Mammary epithelial cell (primary cell): ENCODE measurements around the gene VWA3A.
"Not testable (repeated sequence)": the region's sequence is repeated elsewhere in the genome, so short reads cannot be mapped to it uniquely, and the experiment has no call there.

Source experiments
- CTCF ChIP-seq, 2 donors: IDR thresholded peaks in 1 of 2; conservative IDR thresholded peaks in 1 of 2; 2 replicates each; pipeline ENCODE4 v1.5.1; 2011 to 2012; ENCODE audit warnings: inconsistent platforms in 2 of 2, low read length in 2 of 2, mild to moderate bottlenecking in 2 of 2, control low read depth in 1 of 2, low read depth in 1 of 2; ENCODE audit not compliant: insufficient read depth in 1 of 2; ENCODE audit errors: extremely low read depth in 1 of 2
- EZH2 ChIP-seq: IDR thresholded peaks from 2 replicates; pipeline ENCODE4 v1.6.1; 2012; ENCODE audit warnings: low read length, inconsistent platforms, borderline replicate concordance

- not testable (repeated sequence) for TF ChIP-seq CTCF (conservative IDR thresholded peaks at IDR 0.05 in 1 of 2, IDR thresholded peaks at IDR 0.05 in 1 of 2; ENCODE audit: extremely low read depth in 1 of 2, insufficient read depth in 1 of 2, low read depth in 1 of 2, low read length in 2 of 2); EZH2
Measured at GRCh38 chr16:22111629-22112028, 19.3 kb downstream of the VWA3A start.
